K562 (cell line): ENCODE results near the gene ANKRD24. TPM values are rescaled to one million over a fixed set of nuclear protein-coding genes. Genes with fewer than 3 reads are reported as not detected.
A peak's percentile ranks its signal among the peaks of the same experiment; 100 is the strongest.

ENCODE experiments used
- CGGBP1 ChIP-seq: fragments of 250-450 bp; sonication (Bioruptor Pico); IDR thresholded peaks from 2 replicates; pipeline ENCODE4 v1.9.0; 2021; ENCODE audit warnings: mild to moderate bottlenecking
- CREB3L1 ChIP-seq: fragments of 450-650 bp; IDR thresholded peaks from 2 replicates; pipeline ENCODE4 v1.6.1; 2014; ENCODE audit warnings: low read depth, mild to moderate bottlenecking, moderate library complexity, borderline replicate concordance
- CREM ChIP-seq: IDR thresholded peaks from 2 replicates; pipeline ENCODE4 v1.6.1; 2014; ENCODE audit warnings: antibody characterized with exemption, low read depth
- ETS1 ChIP-seq: conservative IDR thresholded peaks from 2 replicates; pipeline ENCODE4 v1.6.1; 2011; ENCODE audit warnings: low read depth, mild to moderate bottlenecking, low read length; ENCODE audit not compliant: control insufficient read depth
- ETV1 ChIP-seq: fragments of 450-650 bp; conservative IDR thresholded peaks from 2 replicates; pipeline ENCODE4 v1.6.1; 2016; ENCODE audit warnings: missing genetic modification characterization, control low read depth, low read depth, missing compliant biosample characterization
- GABPB1 ChIP-seq: sonication (generic); formaldehyde crosslinking; IDR thresholded peaks from 2 replicates; pipeline ENCODE4 v1.8.0; 2022; ENCODE audit warnings: mild to moderate bottlenecking, missing genetic modification reagents
- MCM7 ChIP-seq, 2 experiments: fragments of 450-650 bp; IDR thresholded peaks; 2 replicates each; pipeline ENCODE4 v1.6.1; 2016 to 2018
- PML ChIP-seq: IDR thresholded peaks from 2 replicates; pipeline ENCODE4 v1.6.1; 2012; ENCODE audit warnings: low read length, inconsistent platforms
- POLR2G ChIP-seq: fragments of 200-400 bp; formaldehyde crosslinking; IDR thresholded peaks from 2 replicates; pipeline ENCODE4 v1.6.1; 2017; ENCODE audit warnings: low read depth, mild to moderate bottlenecking, antibody characterized with exemption, low read length, moderate library complexity
- SIN3B ChIP-seq: fragments of 450-650 bp; IDR thresholded peaks from 2 replicates; pipeline ENCODE4 v1.6.1; 2017; ENCODE audit warnings: low read depth, mild to moderate bottlenecking, moderate library complexity
- TFAP4 ChIP-seq: sonication (generic); formaldehyde crosslinking; IDR thresholded peaks from 2 replicates; pipeline ENCODE4 v1.8.0; 2022; ENCODE audit warnings: missing genetic modification reagents, mild to moderate bottlenecking, moderate library complexity, borderline replicate concordance
- XRCC3 ChIP-seq: fragments of 450-650 bp; IDR thresholded peaks from 2 replicates; pipeline ENCODE4 v1.6.1; 2017; ENCODE audit warnings: mild to moderate bottlenecking, moderate library complexity
- ZNF518B ChIP-seq: fragments of 250-450 bp; sonication (Bioruptor Pico); IDR thresholded peaks from 2 replicates; pipeline ENCODE4 v1.5.0; 2021; ENCODE audit warnings: mild to moderate bottlenecking, moderate library complexity
- ZNF609 ChIP-seq: sonication (generic); formaldehyde crosslinking; IDR thresholded peaks from 2 replicates; pipeline ENCODE4 v1.8.1; 2023; ENCODE audit warnings: missing genetic modification reagents, mild to moderate bottlenecking, borderline replicate concordance
- ZNF830 ChIP-seq: fragments of 250-450 bp; sonication (Bioruptor Pico); IDR thresholded peaks from 2 replicates; pipeline ENCODE4 v1.5.0; 2021; ENCODE audit warnings: mild to moderate bottlenecking
- polyA plus RNA-seq, 8 experiments: library from polyadenylated mRNA; depleted of rRNA in 4 of 8; stranded (reverse) in 5 of 8; unstranded in 3 of 8; fragments of >200 nt; fragmentation: Nextera tagmentation in 2 of 8; fragmentation: Illumina TruSeq in 1 of 8; extraction: Ambion mirVana in 2 of 8; extraction: Trizol in 1 of 8; gene quantifications; 2 replicates each; pipeline versions ENCODE4 v1.2.1 to v1.2.3, GENCODE V29; 2011 to 2014; ENCODE audit warnings: inconsistent platforms in 1 of 8, missing spikeins in 1 of 8
- total RNA-seq, 7 experiments: library from RNA; depleted of rRNA in 6 of 7; stranded (reverse); fragments of >200 nt in 6 of 7; fragmentation: Illumina TruSeq in 2 of 7; extraction: Trizol in 2 of 7; gene quantifications; 2 replicates each; pipeline versions ENCODE4 v1.2.1 to v1.2.3, GENCODE V29; 2011 to 2021; ENCODE audit warnings: low replicate concordance in 1 of 7

ANKRD24 gene
- total and polyA plus RNA-seq, 9 of the 15 experiments (the other 6 are each of a cell fraction or from before 2014, with no cell fraction given) = 0.07 to 0.12 (median 0.09) TPM; not detected in 5

GRCh38 chr19:4233282-4233853, 50.9 kb downstream of the ANKRD24 start (continued):
- TF ChIP-seq CREB3L1 (no peak), PML (no peak), ETV1 (no peak), ZNF609 (no peak), TFAP4 (CRISPR knock-in tag) (no peak; the same call in 1 of the 2 replicates), GABPB1 (CRISPR knock-in tag) (peak; percentile 17; the same call in 1 of the 2 replicates), MCM7 (IDR thresholded peaks at IDR 0.05) (no peak), XRCC3 (no peak), POLR2G (no peak), CREM (0 out of 2 replicates have a peak, but pooled peaks have one; percentile 32), SIN3B (no peak), ZNF830 (CRISPR knock-in tag) (no peak), ETS1 (no peak), ZNF518B (no peak), CGGBP1 (CRISPR knock-in tag) (no peak)
